Neural progenitor cell (in vitro differentiated cells): ENCODE data around the gene SLC19A1. TPM values are rescaled to one million over a fixed set of nuclear protein-coding genes. Genes with fewer than 3 reads are reported as not detected.

ENCODE experiments used
- DNase-seq: peaks from one replicate; pipeline ENCODE4 v3.0.0-alpha.2; 2016; ENCODE audit warnings: low spot score
- H2AFZ ChIP-seq: fragments of 200-600 bp; sonication (generic); replicated peaks from 2 replicates; pipeline ENCODE4 v1.6.1; 2016; ENCODE audit warnings: antibody characterized with exemption
- H3F3A ChIP-seq: fragments of 200-600 bp; sonication (generic); 2 replicates; pipeline ENCODE4 v1.6.1; 2016; ENCODE audit warnings: antibody characterized with exemption, low read depth
- H3K27ac ChIP-seq: fragments of 200-600 bp; sonication (generic); 2 replicates; pipeline ENCODE4 v1.5.1; 2016; ENCODE audit warnings: mild to moderate bottlenecking
- H3K27me3 ChIP-seq: fragments of 200-600 bp; sonication (generic); 2 replicates; pipeline ENCODE4 v1.6.1; 2016; ENCODE audit warnings: mild to moderate bottlenecking, moderate library complexity
- H3K36me3 ChIP-seq: fragments of 200-600 bp; sonication (generic); 2 replicates; pipeline ENCODE4 v1.5.1; 2016
- H3K4me1 ChIP-seq: fragments of 200-600 bp; sonication (generic); 2 replicates; pipeline ENCODE4 v1.6.1; 2016; ENCODE audit warnings: mixed run types
- H3K4me2 ChIP-seq: fragments of 200-600 bp; sonication (generic); 2 replicates; pipeline ENCODE4 v1.6.1; 2016
- H3K4me3 ChIP-seq: fragments of 200-600 bp; sonication (generic); 2 replicates; pipeline ENCODE4 v1.5.1; 2016
- H3K79me2 ChIP-seq: fragments of 200-600 bp; sonication (generic); 2 replicates; pipeline ENCODE4 v1.6.1; 2016; ENCODE audit warnings: low read depth
- H3K9ac ChIP-seq: fragments of 200-600 bp; sonication (generic); 2 replicates; pipeline ENCODE4 v1.6.1; 2016
- H3K9me3 ChIP-seq: fragments of 200-600 bp; sonication (generic); 2 replicates; pipeline ENCODE4 v1.5.1; 2016; ENCODE audit warnings: low read depth
- H4K20me1 ChIP-seq: fragments of 200-600 bp; sonication (generic); 2 replicates; pipeline ENCODE4 v1.6.1; 2016; ENCODE audit warnings: low read depth
- H3K27ac Mint-ChIP-seq: 3 replicates; pipeline ENCODE4 v1.8.0; 2021; ENCODE audit warnings: mixed read lengths
- H3K27me3 Mint-ChIP-seq: 2 replicates; pipeline ENCODE4 v1.8.0; 2022; ENCODE audit warnings: low read depth, mild to moderate bottlenecking, inconsistent platforms, moderate library complexity, mixed read lengths; ENCODE audit not compliant: insufficient read depth
- H3K36me3 Mint-ChIP-seq: 3 replicates; pipeline ENCODE4 v1.8.0; 2021; ENCODE audit warnings: mixed read lengths
- H3K4me1 Mint-ChIP-seq: 3 replicates; pipeline ENCODE4 v1.8.0; 2021; ENCODE audit warnings: mixed read lengths
- H3K4me3 Mint-ChIP-seq: 3 replicates; pipeline ENCODE4 v1.8.0; 2021; ENCODE audit warnings: mild to moderate bottlenecking, moderate library complexity, mixed read lengths
- H3K9me3 Mint-ChIP-seq: 3 replicates; pipeline ENCODE4 v1.8.0; 2020; ENCODE audit warnings: mixed read lengths
- CTCF ChIP-seq: fragments of 200-600 bp; sonication (generic); IDR thresholded peaks from 2 replicates; pipeline ENCODE4 v1.5.1; 2017; ENCODE audit warnings: antibody characterized with exemption, mild to moderate bottlenecking
- EZH2 ChIP-seq: fragments of 200-600 bp; sonication (generic); IDR thresholded peaks from 2 replicates; pipeline ENCODE4 v1.6.1; 2017; ENCODE audit warnings: antibody characterized with exemption, mild to moderate bottlenecking, moderate library complexity
- EZH2phosphoT487 ChIP-seq: fragments of 200-600 bp; sonication (generic); IDR thresholded peaks from 2 replicates; pipeline ENCODE4 v1.6.1; 2017; ENCODE audit warnings: antibody characterized with exemption
- total RNA-seq: library from RNA; depleted of rRNA; stranded (reverse); fragments of >200 nt; gene quantifications from 2 replicates; pipeline ENCODE4 v1.2.3, GENCODE V29; 2015; ENCODE audit warnings: low replicate concordance

Gene SLC19A1
- total RNA-seq, 1 donor from 2014 or later = 7.7 TPM

- Histone ChIP-seq H3K36me3 (no peaks in the 10 kb centered on the region), H3K4me2 (peak overlapping the region; percentile 42), H3K79me2 (peaks cover 24% of the 10 kb centered on the region), H3F3A (no peaks in the 10 kb centered on the region), H3K9me3 (no peaks in the 10 kb centered on the region), H4K20me1 (peaks cover 46% of the 10 kb centered on the region), H3K9ac (no peak overlapping the region), H3K4me3 (no peak overlapping the region), H3K27me3 (no peaks in the 10 kb centered on the region), H3K27ac (no peak overlapping the region), H3K4me1 (peaks cover 14% of the 10 kb centered on the region), H2AFZ (no peak overlapping the region)
- peak overlapping the region; percentile 85 for H3K27ac Mint-ChIP-seq
- H3K4me3 Mint-ChIP-seq = no peak overlapping the region
- H3K36me3 Mint-ChIP-seq = peaks cover 7% of the 10 kb centered on the region
- no peaks in the 10 kb centered on the region for H3K9me3 Mint-ChIP-seq
- H3K27me3 Mint-ChIP-seq = peaks cover 6% of the 10 kb centered on the region
- no peak for DNase-seq
- TF ChIP-seq EZH2 = no peak
- TF ChIP-seq CTCF = no peak
- no peak for TF ChIP-seq EZH2phosphoT487
- peaks cover 33% of the 10 kb centered on the region for H3K4me1 Mint-ChIP-seq
Measured at GRCh38 chr21:45537111-45537745, 5.0 kb downstream of the SLC19A1 start.

- Histone ChIP-seq H3K4me1 (peaks cover 12% of the 10 kb centered on the region), H3K27ac (no peak overlapping the region), H3K9me3 (no peaks in the 10 kb centered on the region), H3K36me3 (no peaks in the 10 kb centered on the region), H3K4me2 (peak overlapping the region; percentile 42), H3K79me2 (peaks cover 20% of the 10 kb centered on the region), H3K4me3 (no peak overlapping the region), H2AFZ (no peak overlapping the region), H3K9ac (no peak overlapping the region), H4K20me1 (peaks cover 45% of the 10 kb centered on the region), H3K27me3 (no peaks in the 10 kb centered on the region), H3F3A (no peaks in the 10 kb centered on the region)
- Mint-ChIP-seq H3K36me3 (peaks cover 10% of the 10 kb centered on the region), H3K27me3 (peaks cover 6% of the 10 kb centered on the region), H3K4me1 (peaks cover 33% of the 10 kb centered on the region), H3K27ac (peak overlapping the region; percentile 88), H3K9me3 (no peaks in the 10 kb centered on the region), H3K4me3 (no peak overlapping the region)
- peak; percentile 49 for DNase-seq
- TF ChIP-seq EZH2phosphoT487 = no peak
Measured at GRCh38 chr21:45536301-45537081, 5.7 kb downstream of the SLC19A1 start.

- H3F3A ChIP-seq = no peaks in the 10 kb centered on the region
- H3K27me3 Mint-ChIP-seq = peaks cover 6% of the 10 kb centered on the region
- no peak for TF ChIP-seq EZH2phosphoT487
- TF ChIP-seq CTCF = no peak
- no peak for TF ChIP-seq EZH2
- H3K4me3 ChIP-seq = no peak overlapping the region
- peaks cover 10% of the 10 kb centered on the region for H3K36me3 Mint-ChIP-seq
- no peak overlapping the region for H3K9ac ChIP-seq
- H3K9me3 Mint-ChIP-seq = no peaks in the 10 kb centered on the region
- no peak overlapping the region for H3K27ac ChIP-seq
- H3K4me1 Mint-ChIP-seq = peaks cover 24% of the 10 kb centered on the region
- peaks cover 10% of the 10 kb centered on the region for H3K79me2 ChIP-seq
- DNase-seq = no peak
- no peaks in the 10 kb centered on the region for H3K36me3 ChIP-seq
- H3K27me3 ChIP-seq = no peaks in the 10 kb centered on the region
- no peak overlapping the region for H3K4me3 Mint-ChIP-seq
- no peak overlapping the region for H3K27ac Mint-ChIP-seq
- H3K4me1 ChIP-seq = peaks cover 4% of the 10 kb centered on the region
- H4K20me1 ChIP-seq = peaks cover 35% of the 10 kb centered on the region
- no peaks in the 10 kb centered on the region for H3K9me3 ChIP-seq
- H2AFZ ChIP-seq = no peak overlapping the region
- H3K4me2 ChIP-seq = no peak overlapping the region
Measured at GRCh38 chr21:45535341-45536081, 6.7 kb downstream of the SLC19A1 start.
